ENCODE results near the gene CAMK4. TPM values are rescaled to one million over a fixed set of nuclear protein-coding genes. Genes with fewer than 3 reads are reported as not detected.

Gene CAMK4
- total RNA-seq, 4 donors from 2014 or later, result 0.45 to 2.5 (median 1.4) TPM

DNA sequence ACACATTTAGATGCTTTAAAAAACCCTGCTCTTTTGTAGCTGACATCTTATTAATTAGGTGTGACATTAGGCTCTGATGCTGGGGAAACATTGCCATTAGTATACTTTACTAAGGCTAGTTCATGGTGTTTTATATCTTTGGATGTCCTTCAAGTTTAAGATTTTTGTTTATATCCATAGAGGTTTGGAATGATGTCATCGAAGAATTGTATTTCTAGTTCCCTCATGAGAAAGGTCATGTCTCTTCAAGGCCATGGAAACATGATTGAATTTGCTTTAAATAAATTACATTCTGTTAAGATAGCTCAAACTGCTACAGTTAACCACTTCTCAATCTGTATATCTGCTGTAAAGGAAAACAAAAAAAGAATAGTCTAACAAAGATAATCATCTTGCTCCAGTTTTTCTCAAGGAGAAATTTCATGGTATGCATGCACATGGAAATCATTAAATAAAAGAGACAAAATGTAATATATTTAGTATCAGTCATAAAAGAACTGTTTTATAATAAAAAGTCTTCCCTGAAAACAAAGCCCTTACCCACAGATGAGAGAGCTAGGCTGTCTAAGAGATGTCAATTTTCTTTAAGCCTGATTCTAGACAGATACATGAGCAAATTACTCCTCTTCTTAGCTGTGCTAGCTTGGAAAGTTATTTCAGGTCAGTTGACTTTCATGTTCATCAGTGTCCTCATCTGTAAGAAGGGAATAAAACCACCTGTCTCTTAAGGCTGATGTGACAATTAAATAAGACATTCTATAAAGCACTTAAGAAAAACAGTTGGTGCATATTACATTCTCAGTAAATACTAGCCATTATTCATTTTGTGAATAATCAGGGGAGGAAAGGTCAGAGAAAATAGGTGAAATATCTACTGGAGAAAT lies 313.2 kb downstream of the CAMK4 start:
- H3K36me3 ChIP-seq, result no peaks in the 10 kb centered on the region
- TF ChIP-seq, protein P1, sequence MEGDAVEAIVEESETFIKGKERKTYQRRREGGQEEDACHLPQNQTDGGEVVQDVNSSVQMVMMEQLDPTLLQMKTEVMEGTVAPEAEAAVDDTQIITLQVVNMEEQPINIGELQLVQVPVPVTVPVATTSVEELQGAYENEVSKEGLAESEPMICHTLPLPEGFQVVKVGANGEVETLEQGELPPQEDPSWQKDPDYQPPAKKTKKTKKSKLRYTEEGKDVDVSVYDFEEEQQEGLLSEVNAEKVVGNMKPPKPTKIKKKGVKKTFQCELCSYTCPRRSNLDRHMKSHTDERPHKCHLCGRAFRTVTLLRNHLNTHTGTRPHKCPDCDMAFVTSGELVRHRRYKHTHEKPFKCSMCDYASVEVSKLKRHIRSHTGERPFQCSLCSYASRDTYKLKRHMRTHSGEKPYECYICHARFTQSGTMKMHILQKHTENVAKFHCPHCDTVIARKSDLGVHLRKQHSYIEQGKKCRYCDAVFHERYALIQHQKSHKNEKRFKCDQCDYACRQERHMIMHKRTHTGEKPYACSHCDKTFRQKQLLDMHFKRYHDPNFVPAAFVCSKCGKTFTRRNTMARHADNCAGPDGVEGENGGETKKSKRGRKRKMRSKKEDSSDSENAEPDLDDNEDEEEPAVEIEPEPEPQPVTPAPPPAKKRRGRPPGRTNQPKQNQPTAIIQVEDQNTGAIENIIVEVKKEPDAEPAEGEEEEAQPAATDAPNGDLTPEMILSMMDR (IDR thresholded peaks at IDR 0.05), result no peak
- intact Hi-C loops (cut with DNase I), result no loop called here

More for the DNA sequence above, 313.2 kb downstream of the CAMK4 start:
- WGBS, 2 donors, result 77 to 84% methylated on average over 1 of the region's 1 CpG
- H3K27me3 ChIP-seq, result no peaks in the 10 kb centered on the region
- H3K4me3 ChIP-seq (replicated peaks in 1 of 3), result no peak overlapping the region
- no peaks in the 10 kb centered on the region for H3K9me3 ChIP-seq
- H3K27ac ChIP-seq, result no peak overlapping the region
- no peak for DNase-seq
- no peaks in the 10 kb centered on the region for H3K4me1 ChIP-seq

Other genes starting within 250 kb of the CAMK4 start
- gene TSLP, start 152.7 kb upstream of the CAMK4 start, total RNA-seq, result under 1 TPM; 0.11 to 0.81 (median 0.26) TPM
- gene WDR36, start 132.0 kb upstream of the CAMK4 start, total RNA-seq, result 10 to 100 TPM; 26.3 to 43.2 (median 30.4) TPM

All from thyroid gland (tissue), 4 donors.